MG63 (cell line): ENCODE measurements around the gene CNTROB. TPM values are rescaled to one million over a fixed set of nuclear protein-coding genes. Genes with fewer than 3 reads are reported as not detected.

ENCODE experiments used
- DNase-seq: peaks from one replicate; pipeline ENCODE4 v3.0.0-alpha.2; 2020
- H3K27me3 ChIP-seq: fragments of 250-450 bp; sonication (Bioruptor Pico); 2 replicates; pipeline ENCODE4 v1.5.1; 2020; ENCODE audit warnings: mild to moderate bottlenecking, moderate library complexity
- H3K36me3 ChIP-seq: fragments of 250-450 bp; sonication (Bioruptor Pico); 2 replicates; pipeline ENCODE4 v1.5.1; 2020; ENCODE audit warnings: mild to moderate bottlenecking, moderate library complexity
- H3K4me3 ChIP-seq: fragments of 250-450 bp; sonication (Bioruptor Pico); 2 replicates; pipeline ENCODE4 v1.5.1; 2020; ENCODE audit warnings: mild to moderate bottlenecking, moderate library complexity
- H3K9me3 ChIP-seq: fragments of 250-450 bp; sonication (Bioruptor Pico); 2 replicates; pipeline ENCODE4 v1.5.1; 2020; ENCODE audit warnings: mild to moderate bottlenecking, moderate library complexity
- total RNA-seq: library from RNA; depleted of rRNA; stranded (reverse); fragments of >200 nt; shearing (Covaris generic); gene quantifications from 2 replicates; pipeline ENCODE4 v1.2.3, GENCODE V29; 2014; ENCODE audit warnings: low replicate concordance

Gene CNTROB
- total RNA-seq, 1 experiment from 2014 or later = 29.5 TPM

GRCh38 chr17:7956228-7956965 is 24.4 kb downstream of the CNTROB start:
- H3K27me3 ChIP-seq = peaks cover 2% of the 10 kb centered on the region; the same call in 1 of the 2 replicates
- no peak overlapping the region for H3K4me3 ChIP-seq
- no peaks in the 10 kb centered on the region for H3K36me3 ChIP-seq
- no peak for DNase-seq
- H3K9me3 ChIP-seq = no peaks in the 10 kb centered on the region

- Histone ChIP-seq H3K9me3 (no peaks in the 10 kb centered on the region), H3K27me3 (peaks cover 2% of the 10 kb centered on the region; the same call in 1 of the 2 replicates), H3K36me3 (no peaks in the 10 kb centered on the region), H3K4me3 (no peak overlapping the region)
- no peak for DNase-seq
Observed at GRCh38 chr17:7959503-7960253, 27.7 kb downstream of the CNTROB start.

GRCh38 chr17:7961421-7961820 is 29.4 kb downstream of the CNTROB start:
- peaks cover 4% of the 10 kb centered on the region; the same call in 1 of the 2 replicates for H3K27me3 ChIP-seq
- no peak overlapping the region for H3K4me3 ChIP-seq
- no peaks in the 10 kb centered on the region for H3K36me3 ChIP-seq
- DNase-seq = no peak
- H3K9me3 ChIP-seq = no peaks in the 10 kb centered on the region

GRCh38 chr17:7967751-7968150 is 35.7 kb downstream of the CNTROB start:
- H3K4me3 ChIP-seq = no peak overlapping the region
- H3K36me3 ChIP-seq = no peaks in the 10 kb centered on the region
- H3K27me3 ChIP-seq = peaks cover 4% of the 10 kb centered on the region
- no peak for DNase-seq
- H3K9me3 ChIP-seq = no peaks in the 10 kb centered on the region

- no peak for DNase-seq
- H3K36me3 ChIP-seq = no peaks in the 10 kb centered on the region
- peaks cover 6% of the 10 kb centered on the region for H3K9me3 ChIP-seq
- H3K27me3 ChIP-seq = peaks cover 4% of the 10 kb centered on the region
- no peak overlapping the region for H3K4me3 ChIP-seq
Observed at GRCh38 chr17:7969433-7969832, 37.4 kb downstream of the CNTROB start.

GRCh38 chr17:7971651-7972050 is 39.6 kb downstream of the CNTROB start:
- Histone ChIP-seq H3K4me3 (no peak overlapping the region), H3K36me3 (no peaks in the 10 kb centered on the region), H3K9me3 (peaks cover 14% of the 10 kb centered on the region), H3K27me3 (peaks cover 2% of the 10 kb centered on the region; the same call in 1 of the 2 replicates)
- DNase-seq = no peak

DNA sequence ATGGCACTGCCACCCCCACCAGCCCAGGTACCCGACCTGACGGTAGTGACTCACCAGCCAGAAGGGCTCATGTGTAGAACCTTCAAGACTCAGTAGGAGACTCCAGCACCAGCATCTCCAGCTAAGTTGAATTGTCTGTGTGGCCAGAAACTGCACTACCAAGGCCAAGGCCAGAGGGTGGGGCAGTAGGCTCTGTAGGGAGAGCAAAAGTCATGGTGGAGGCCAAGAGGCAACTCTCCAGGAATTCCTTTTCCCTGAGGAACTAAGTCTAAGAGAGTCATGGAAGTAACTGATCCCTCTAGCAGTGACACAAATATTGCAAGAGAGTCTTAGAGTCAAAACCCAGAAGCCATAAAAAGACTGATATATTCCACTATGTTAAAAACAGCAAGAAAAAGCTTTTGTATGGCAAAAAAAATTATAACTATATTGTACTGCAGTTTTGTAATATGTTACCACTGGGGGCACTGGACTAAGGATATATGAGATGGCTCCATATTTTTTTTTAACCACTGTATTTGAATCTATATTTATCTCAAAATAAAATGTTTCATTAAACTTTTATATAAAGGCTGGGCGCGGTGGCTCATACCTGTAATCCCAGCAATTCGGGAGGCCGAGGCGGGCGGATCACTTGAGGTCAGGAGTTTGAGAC is 40.3 kb downstream of the CNTROB start:
- Histone ChIP-seq H3K27me3 (peaks cover 2% of the 10 kb centered on the region; the same call in 1 of the 2 replicates), H3K9me3 (peaks cover 14% of the 10 kb centered on the region), H3K4me3 (no peak overlapping the region), H3K36me3 (no peaks in the 10 kb centered on the region)
- DNase-seq = no peak

GRCh38 chr17:7974638-7975131 is 42.7 kb downstream of the CNTROB start:
- peaks cover 14% of the 10 kb centered on the region for H3K9me3 ChIP-seq
- no peak for DNase-seq
- H3K36me3 ChIP-seq = no peaks in the 10 kb centered on the region
- H3K4me3 ChIP-seq = no peak overlapping the region
- H3K27me3 ChIP-seq = peaks cover 2% of the 10 kb centered on the region; the same call in 1 of the 2 replicates

GRCh38 chr17:7977039-7977438 is 45.0 kb downstream of the CNTROB start:
- no peaks in the 10 kb centered on the region for H3K36me3 ChIP-seq
- no peak overlapping the region for H3K4me3 ChIP-seq
- no peaks in the 10 kb centered on the region for H3K27me3 ChIP-seq
- no peak for DNase-seq
- peaks cover 14% of the 10 kb centered on the region for H3K9me3 ChIP-seq

DNA sequence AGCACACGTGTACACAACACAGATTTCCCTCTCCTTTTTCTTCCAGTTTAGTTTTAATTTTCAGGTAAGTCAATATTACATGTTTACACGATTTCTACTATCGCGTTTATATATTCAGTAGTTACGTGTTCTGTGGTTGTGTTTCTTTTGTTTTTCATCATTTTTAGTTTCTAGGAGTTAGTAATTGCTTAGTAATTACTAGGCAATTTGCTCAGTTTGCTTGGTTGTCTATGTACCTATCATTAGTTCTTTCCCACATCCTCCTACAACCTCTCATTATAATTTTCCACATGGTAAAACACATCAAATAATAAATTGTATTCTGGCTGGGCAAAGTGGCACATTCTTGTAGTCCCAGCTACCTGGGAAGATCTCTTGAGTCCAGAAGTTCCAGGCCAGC is 45.8 kb downstream of the CNTROB start:
- Histone ChIP-seq H3K9me3 (peaks cover 14% of the 10 kb centered on the region), H3K4me3 (no peak overlapping the region), H3K36me3 (no peaks in the 10 kb centered on the region), H3K27me3 (no peaks in the 10 kb centered on the region)
- DNase-seq = no peak

- no peaks in the 10 kb centered on the region for H3K36me3 ChIP-seq
- peak; percentile 69 for DNase-seq
- no peak overlapping the region for H3K4me3 ChIP-seq
- no peaks in the 10 kb centered on the region for H3K9me3 ChIP-seq
- H3K27me3 ChIP-seq = no peaks in the 10 kb centered on the region
Observed at GRCh38 chr17:7982173-7982572, 50.2 kb downstream of the CNTROB start.

GRCh38 chr17:7982666-7983065 is 50.7 kb downstream of the CNTROB start:
- H3K36me3 ChIP-seq = no peaks in the 10 kb centered on the region
- no peak overlapping the region for H3K4me3 ChIP-seq
- no peaks in the 10 kb centered on the region for H3K27me3 ChIP-seq
- H3K9me3 ChIP-seq = no peaks in the 10 kb centered on the region
- no peak for DNase-seq

DNA sequence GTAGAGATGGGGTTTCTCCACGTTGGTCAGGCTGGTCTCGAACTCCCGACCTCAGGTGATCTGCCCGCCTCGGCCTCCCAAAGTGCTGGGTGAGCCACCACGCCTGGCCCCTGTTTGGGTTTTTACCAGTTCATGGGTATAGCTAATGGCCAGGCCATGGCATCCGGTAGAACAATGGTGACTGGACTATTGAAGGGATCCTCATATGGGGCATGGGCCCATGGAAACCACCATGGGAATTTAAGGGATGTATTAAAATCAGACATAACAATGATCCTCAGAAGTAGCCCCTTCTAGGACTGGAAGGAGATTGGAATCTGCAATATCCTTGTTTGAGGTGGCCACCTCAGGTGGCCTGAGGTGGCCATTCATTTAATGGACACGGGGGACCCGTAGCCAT is 52.9 kb downstream of the CNTROB start:
- H3K36me3 ChIP-seq = no peaks in the 10 kb centered on the region
- no peak for DNase-seq
- H3K4me3 ChIP-seq = no peak overlapping the region
- H3K27me3 ChIP-seq = no peaks in the 10 kb centered on the region
- no peaks in the 10 kb centered on the region for H3K9me3 ChIP-seq

- Histone ChIP-seq H3K9me3 (no peaks in the 10 kb centered on the region), H3K27me3 (no peaks in the 10 kb centered on the region), H3K36me3 (no peaks in the 10 kb centered on the region), H3K4me3 (no peak overlapping the region)
- DNase-seq = no peak
Observed at GRCh38 chr17:7987112-7987893, 55.3 kb downstream of the CNTROB start.

DNA sequence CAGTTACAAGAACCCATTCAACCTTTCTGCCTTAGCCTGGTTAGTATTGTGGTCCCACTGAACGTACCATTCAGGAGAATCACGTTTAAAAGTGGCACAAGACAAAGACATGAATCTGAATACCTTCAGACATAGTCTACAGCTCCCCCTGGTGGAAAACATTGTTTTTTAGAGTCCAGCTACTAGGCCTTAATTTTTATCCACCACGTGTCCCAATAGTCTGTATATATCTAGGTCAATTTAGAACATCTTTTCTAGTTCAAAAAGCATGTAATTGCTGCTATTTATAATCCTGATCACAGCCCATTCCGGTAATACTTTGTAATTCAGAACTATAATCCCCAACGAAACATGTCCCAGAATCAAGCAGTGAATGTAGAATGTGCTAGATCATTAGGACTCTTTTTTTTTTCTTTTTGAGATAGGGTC is 56.8 kb downstream of the CNTROB start:
- Histone ChIP-seq H3K9me3 (no peaks in the 10 kb centered on the region), H3K4me3 (no peak overlapping the region), H3K27me3 (no peaks in the 10 kb centered on the region), H3K36me3 (no peaks in the 10 kb centered on the region)
- no peak for DNase-seq
